ENCODE measurements around the gene SH3BP5L.

SH3BP5L gene

DNA sequence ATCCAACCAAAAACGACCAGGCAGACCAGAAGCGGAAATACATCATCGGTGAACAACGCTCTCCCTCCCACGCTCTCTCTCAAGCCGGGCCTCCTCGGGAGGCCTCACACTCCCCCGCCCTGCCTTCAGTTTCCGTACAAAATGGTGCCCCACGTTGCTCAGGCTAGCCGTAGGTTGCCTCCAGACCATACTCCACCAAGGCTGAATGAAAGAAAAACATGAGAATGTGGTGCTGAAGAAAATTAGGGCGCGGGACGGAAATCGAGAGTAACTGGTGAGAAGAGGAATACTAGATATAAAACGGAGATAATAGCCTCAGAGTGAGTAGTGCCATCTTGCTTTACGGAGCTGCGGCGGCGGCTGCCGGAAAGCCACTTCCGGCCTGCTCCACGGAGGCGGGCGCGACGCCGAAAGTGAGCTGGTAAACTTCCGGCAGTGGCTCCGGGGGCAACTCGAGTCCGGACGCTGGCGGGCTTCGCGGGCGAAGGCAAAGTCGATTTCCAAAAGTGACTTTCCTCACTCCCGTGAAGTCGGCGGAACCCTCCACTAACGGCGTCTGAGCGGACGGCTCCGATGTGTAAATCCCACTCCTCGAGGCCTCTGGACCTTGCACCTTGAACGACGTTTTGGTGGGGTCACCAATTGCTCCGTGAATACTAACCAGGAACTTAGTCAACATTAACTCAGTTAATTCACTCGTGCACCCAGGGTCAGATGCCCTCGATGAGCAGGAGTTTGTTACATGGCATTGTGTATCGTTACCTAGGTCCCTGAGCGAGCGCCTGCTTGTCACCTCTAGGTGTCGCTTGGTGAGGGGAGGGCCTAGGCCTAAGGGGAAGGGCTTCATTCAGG is at the start of gene SH3BP5L:
Gene SH3BP5L (minus strand): TSS at position 7 of the 852 bp plus-strand sequence. CDS start 980 bp downstream, outside the sequence.
- DNase-seq (ENCODE audit: extremely low read depth, low read depth) = peak; percentile 86
- TF ChIP-seq, protein P1, sequence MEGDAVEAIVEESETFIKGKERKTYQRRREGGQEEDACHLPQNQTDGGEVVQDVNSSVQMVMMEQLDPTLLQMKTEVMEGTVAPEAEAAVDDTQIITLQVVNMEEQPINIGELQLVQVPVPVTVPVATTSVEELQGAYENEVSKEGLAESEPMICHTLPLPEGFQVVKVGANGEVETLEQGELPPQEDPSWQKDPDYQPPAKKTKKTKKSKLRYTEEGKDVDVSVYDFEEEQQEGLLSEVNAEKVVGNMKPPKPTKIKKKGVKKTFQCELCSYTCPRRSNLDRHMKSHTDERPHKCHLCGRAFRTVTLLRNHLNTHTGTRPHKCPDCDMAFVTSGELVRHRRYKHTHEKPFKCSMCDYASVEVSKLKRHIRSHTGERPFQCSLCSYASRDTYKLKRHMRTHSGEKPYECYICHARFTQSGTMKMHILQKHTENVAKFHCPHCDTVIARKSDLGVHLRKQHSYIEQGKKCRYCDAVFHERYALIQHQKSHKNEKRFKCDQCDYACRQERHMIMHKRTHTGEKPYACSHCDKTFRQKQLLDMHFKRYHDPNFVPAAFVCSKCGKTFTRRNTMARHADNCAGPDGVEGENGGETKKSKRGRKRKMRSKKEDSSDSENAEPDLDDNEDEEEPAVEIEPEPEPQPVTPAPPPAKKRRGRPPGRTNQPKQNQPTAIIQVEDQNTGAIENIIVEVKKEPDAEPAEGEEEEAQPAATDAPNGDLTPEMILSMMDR (IDR thresholded peaks at IDR 0.05; ENCODE audit: low read depth, low read length) = peak; percentile 75

DNA sequence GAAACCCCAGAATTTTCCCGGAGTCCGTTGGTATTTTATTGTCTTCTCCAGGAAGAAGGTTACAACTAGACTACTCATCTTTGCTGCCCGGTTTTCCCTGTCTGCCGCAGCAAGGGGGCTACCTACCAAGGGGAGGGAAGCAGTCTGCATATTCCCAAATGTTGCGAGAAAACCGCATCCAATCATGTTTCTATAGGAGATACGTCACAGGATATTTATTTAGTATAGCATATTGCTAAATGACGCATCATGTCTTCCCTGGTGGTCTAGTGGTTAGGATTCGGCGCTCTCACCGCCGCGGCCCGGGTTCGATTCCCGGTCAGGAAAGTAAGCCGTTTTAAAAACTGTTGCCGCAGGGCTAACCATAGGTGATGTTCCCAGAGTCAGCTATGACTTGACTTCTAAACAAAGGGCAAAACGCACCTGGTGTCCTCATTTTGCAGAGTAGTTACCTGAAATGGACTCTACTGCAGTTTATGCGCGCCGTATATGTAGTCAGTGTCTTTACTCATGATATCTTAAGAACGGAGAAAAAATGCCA is 48.3 kb upstream of the SH3BP5L start:
- no peak for DNase-seq (ENCODE audit: extremely low read depth, low read depth)

DNA sequence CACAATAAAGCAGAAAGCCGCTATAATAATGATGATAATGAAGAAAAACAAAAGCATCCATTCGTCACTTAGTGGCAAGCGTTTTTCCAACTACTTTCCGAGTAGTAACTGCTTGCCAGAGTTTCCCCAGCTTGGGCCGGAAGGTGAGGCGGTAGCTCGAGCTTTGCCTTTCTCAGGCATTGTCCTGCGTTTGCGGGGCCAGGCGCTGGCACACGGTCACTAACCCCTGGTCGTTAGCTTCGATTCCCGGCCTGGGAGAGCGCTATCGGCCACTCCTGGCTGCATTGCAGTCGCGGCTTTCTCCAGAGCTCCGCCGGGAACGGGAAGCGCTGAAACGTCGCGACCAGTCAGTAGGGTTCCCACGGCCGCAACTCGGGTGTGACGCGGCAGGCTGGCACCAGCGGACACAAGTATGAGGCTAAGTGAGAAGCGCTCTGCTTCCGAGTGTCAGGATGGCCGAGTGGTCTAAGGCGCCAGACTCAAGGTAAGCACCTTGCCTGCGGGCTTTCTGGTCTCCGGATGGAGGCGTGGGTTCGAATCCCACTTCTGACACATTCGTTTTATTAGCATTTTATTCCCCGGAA is 47.8 kb upstream of the SH3BP5L start:
- DNase-seq (ENCODE audit: extremely low read depth, low read depth) = peak; percentile 94
- TF ChIP-seq, protein P1 (IDR thresholded peaks at IDR 0.05; ENCODE audit: low read depth, low read length) = no peak

More for the DNA sequence above, 48.3 kb upstream of the SH3BP5L start:
- TF ChIP-seq, protein P1 (IDR thresholded peaks at IDR 0.05; ENCODE audit: low read depth, low read length) = no peak

DNA sequence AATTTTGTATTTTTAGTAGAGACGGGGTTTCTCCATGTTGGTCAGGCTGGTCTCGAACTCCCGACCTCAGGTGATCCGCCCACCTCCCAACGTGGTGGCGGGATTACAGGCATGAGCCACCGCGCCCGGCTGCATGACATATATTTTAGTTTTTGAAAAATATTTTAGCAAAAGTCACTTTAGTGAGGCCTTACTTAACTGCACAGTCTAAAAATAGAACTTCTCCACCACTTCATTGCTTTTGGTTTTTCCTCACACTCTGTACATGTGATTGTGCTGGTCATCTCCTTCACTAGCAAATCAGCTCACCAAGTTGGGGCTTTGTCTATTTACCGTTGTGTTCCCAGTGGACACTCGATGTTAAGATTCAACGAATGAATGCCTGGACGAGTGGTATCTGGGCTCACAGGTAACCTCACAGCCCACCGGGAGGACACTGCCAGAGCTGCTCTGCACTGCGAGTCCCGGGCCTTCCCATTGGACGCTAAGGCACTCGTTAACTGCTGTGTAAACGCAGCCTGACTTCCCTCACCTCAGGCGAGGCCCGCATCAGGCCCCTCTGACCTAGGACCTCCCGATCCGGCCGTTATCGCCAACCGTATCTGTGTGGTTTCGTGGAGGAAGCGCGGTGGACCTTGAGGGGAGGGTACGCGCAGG is 47.2 kb upstream of the SH3BP5L start:
- TF ChIP-seq, protein P1 (IDR thresholded peaks at IDR 0.05; ENCODE audit: low read depth, low read length) = no peak
- DNase-seq (ENCODE audit: extremely low read depth, low read depth) = peak; percentile 3

DNA sequence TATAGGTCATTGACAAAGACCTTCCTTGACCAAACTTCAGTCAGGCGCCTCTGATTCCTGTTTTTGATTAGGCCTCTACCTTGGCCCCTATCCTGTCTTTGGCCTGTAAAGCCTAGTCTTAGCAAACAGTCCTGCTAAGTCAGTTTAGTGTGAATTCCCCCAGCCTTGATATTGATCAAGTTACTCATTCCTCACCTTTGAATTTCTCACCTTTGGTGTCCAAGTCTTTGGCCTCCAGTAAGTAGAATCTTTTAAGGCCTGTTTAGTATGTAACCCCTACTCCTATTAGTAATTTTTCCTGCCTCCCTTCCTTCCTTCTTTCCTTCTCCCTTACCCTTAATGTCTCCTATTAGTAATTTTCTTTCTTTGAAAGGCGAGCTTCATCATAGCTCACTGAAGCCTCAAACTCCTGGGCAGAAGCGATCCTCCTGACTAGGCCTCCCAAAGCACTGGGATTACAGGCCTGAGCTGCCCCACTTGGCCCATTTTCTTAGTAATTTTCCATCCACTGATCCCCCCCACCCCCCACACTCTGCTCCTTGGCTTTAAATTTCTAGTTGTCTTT is 46.2 kb upstream of the SH3BP5L start:
- TF ChIP-seq, protein P1 (IDR thresholded peaks at IDR 0.05; ENCODE audit: low read depth, low read length) = no peak
- DNase-seq (ENCODE audit: extremely low read depth, low read depth) = no peak

DNA sequence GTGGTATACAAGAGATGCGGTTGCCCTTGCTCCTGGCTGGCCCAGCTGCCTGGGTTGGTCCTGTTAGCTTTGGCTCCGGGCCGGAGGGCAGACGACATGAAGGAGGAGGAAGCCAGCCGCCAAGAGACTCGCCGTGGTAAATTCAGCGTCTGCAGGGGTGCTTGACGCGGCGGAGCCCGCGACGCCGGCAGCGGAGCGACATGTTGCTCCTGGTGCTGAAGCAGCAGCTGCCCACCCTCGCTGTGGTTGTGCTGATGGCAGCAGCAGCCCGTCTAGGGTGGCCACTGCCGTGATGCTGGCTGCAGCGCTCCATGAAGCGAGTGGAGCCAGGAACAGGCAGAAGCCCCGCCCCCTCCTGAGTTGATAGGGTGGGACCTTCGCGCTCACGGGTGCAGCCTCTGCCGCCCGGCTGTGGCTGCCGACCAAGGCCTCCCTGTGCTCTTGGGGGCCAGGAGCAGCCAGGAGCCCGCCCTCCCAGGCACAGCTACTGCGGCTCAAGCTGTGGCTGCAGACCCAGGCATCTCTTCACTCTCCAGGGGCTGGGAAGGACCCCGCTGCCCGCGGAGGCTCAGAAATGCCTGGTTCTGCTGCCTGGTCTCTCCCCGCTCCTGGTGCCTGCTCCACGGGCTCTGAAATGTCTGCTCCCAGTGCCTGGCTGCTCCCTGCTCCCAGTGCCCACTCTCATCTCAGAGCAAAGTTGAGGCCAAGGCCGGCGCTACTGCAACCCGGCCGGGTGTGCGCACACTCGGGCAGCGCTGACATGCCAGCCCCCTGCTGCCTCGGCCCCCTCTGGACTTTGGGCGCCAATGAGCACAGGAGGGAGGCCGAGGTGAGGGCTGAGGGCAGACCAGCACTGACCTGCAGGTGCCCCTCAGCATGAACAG is 37.5 kb upstream of the SH3BP5L start:
- TF ChIP-seq, protein P1 (IDR thresholded peaks at IDR 0.05; ENCODE audit: low read depth, low read length) = no peak
- peak; percentile 23 for DNase-seq (ENCODE audit: extremely low read depth, low read depth)

Data from AG09319 (cell line).